IMR-90 (cell line): ENCODE measurements around the gene SEL1L2. TPM values are rescaled to one million over a fixed set of nuclear protein-coding genes. Genes with fewer than 3 reads are reported as not detected.

Experiments
- ATAC-seq: fragments of 200-7000 bp; cut with Tn5 transposase; 2 replicates; pipeline ENCODE4 v1.9.1; 2020; ENCODE audit warnings: low read depth, mild to moderate bottlenecking, moderate library complexity
- BruUV-seq: library from RNA; stranded (reverse); fragments of 400-500 nt; replicated peaks from 2 replicates; lab custom pipeline; 2021; lab: Mats Ljungman, UMichigan
- CTCF ChIA-PET: fragments of 300-600 bp; formaldehyde crosslinking; extraction: SDS; loops from one replicate; lab custom pipeline; 2021; ENCODE audit warnings: antibody characterized with exemption; lab: Yijun Ruan, JAX
- POLR2A ChIA-PET: fragments of 300-600 bp; sonication (Branson Sonifier 250); formaldehyde crosslinking; loops from one replicate; lab custom pipeline; 2022; ENCODE audit warnings: antibody characterized with exemption; ENCODE audit not compliant: unreplicated experiment; lab: Charles Lee
- DNase-seq: peaks from one replicate; pipeline ENCODE4 v3.0.0; 2013
- H2AFZ ChIP-seq: replicated peaks from 2 replicates; pipeline ENCODE3; 2013; ENCODE audit warnings: low read length, mild to moderate bottlenecking; ENCODE audit not compliant: poor library complexity
- H2AK5ac ChIP-seq: 2 replicates; pipeline ENCODE4 v1.6.1; 2013; ENCODE audit warnings: low read depth, low read length, inconsistent platforms
- H2AK9ac ChIP-seq: replicated peaks from 2 replicates; pipeline ENCODE3; 2013; ENCODE audit warnings: mild to moderate bottlenecking, low read depth, low read length, moderate library complexity; ENCODE audit not compliant: poor library complexity
- H2BK120ac ChIP-seq: 2 replicates; pipeline ENCODE4 v1.6.1; 2013; ENCODE audit warnings: low read depth, low read length, inconsistent platforms
- H2BK15ac ChIP-seq: 3 replicates; pipeline ENCODE4 v1.6.1; 2013; ENCODE audit warnings: low read depth, low read length, inconsistent platforms
- H2BK20ac ChIP-seq: 2 replicates; pipeline ENCODE4 v1.6.1; 2013; ENCODE audit warnings: low read depth, mild to moderate bottlenecking, inconsistent platforms, low read length, moderate library complexity
- H2BK5ac ChIP-seq: 2 replicates; pipeline ENCODE4 v1.6.1; 2013; ENCODE audit warnings: mild to moderate bottlenecking, low read depth, low read length, inconsistent platforms; ENCODE audit not compliant: poor library complexity, severe bottlenecking
- H3K14ac ChIP-seq: replicated peaks from 2 replicates; pipeline ENCODE4 v1.6.1; 2013; ENCODE audit warnings: low read depth, low read length, inconsistent platforms
- H3K18ac ChIP-seq: 2 replicates; pipeline ENCODE4 v1.6.1; 2013; ENCODE audit warnings: low read depth, low read length, control low read depth
- H3K23ac ChIP-seq: 2 replicates; pipeline ENCODE4 v1.6.1; 2013; ENCODE audit warnings: low read depth, low read length, inconsistent platforms
- H3K27ac ChIP-seq: 2 replicates; pipeline ENCODE4 v1.5.1; 2013; ENCODE audit warnings: mild to moderate bottlenecking, control low read depth, low read length; ENCODE audit not compliant: insufficient read depth
- H3K27me3 ChIP-seq: 2 replicates; pipeline ENCODE4 v1.6.1; 2013; ENCODE audit warnings: low read length; ENCODE audit not compliant: control insufficient read depth, insufficient read depth
- H3K36me3 ChIP-seq: 2 replicates; pipeline ENCODE4 v1.6.1; 2013; ENCODE audit warnings: low read length, mixed read lengths; ENCODE audit not compliant: control insufficient read depth, insufficient read depth
- H3K4ac ChIP-seq: 2 replicates; pipeline ENCODE4 v1.6.1; 2013; ENCODE audit warnings: low read depth, low read length, inconsistent platforms
- H3K4me1 ChIP-seq: 2 replicates; pipeline ENCODE4 v1.6.1; 2013; ENCODE audit warnings: low read length, mixed read lengths; ENCODE audit not compliant: control insufficient read depth, insufficient read depth
- H3K4me2 ChIP-seq: 2 replicates; pipeline ENCODE4 v1.6.1; 2013; ENCODE audit warnings: low read depth, mild to moderate bottlenecking, control low read depth, low read length, moderate library complexity
- H3K4me3 ChIP-seq: 2 replicates; pipeline ENCODE4 v1.5.1; 2013; ENCODE audit warnings: low read depth, mild to moderate bottlenecking, control low read depth, low read length, moderate library complexity; ENCODE audit not compliant: insufficient read depth
- H3K56ac ChIP-seq: 2 replicates; pipeline ENCODE4 v1.6.1; 2013; ENCODE audit warnings: low read length, inconsistent platforms; ENCODE audit not compliant: insufficient read depth; ENCODE audit errors: extremely low read depth
- H3K79me1 ChIP-seq, 2 experiments: 2 replicates each; pipeline ENCODE4 v1.6.1; 2013; ENCODE audit warnings: low read length in 2 of 2, inconsistent platforms in 1 of 2, low read depth in 1 of 2
- H3K9ac ChIP-seq: 2 replicates; pipeline ENCODE4 v1.6.1; 2013; ENCODE audit warnings: low read depth, low read length, control low read depth
- H3K9me1 ChIP-seq: 2 replicates; pipeline ENCODE4 v1.6.1; 2013; ENCODE audit warnings: low read length, inconsistent platforms; ENCODE audit not compliant: insufficient read depth
- H3K9me3 ChIP-seq: 2 replicates; pipeline ENCODE4 v1.6.1; 2013; ENCODE audit warnings: low read length; ENCODE audit not compliant: control insufficient read depth, insufficient read depth
- H4K20me1 ChIP-seq: 2 replicates; pipeline ENCODE4 v1.6.1; 2013; ENCODE audit warnings: low read length, inconsistent platforms; ENCODE audit not compliant: insufficient read depth
- H4K5ac ChIP-seq: 2 replicates; pipeline ENCODE4 v1.6.1; 2013; ENCODE audit warnings: mild to moderate bottlenecking, low read depth, low read length, control low read depth
- H4K8ac ChIP-seq, 2 experiments: 2 replicates each; pipeline ENCODE4 v1.6.1; 2013; ENCODE audit warnings: low read depth in 2 of 2, low read length in 2 of 2, control low read depth in 1 of 2, inconsistent platforms in 1 of 2
- H4K91ac ChIP-seq: 2 replicates; pipeline ENCODE4 v1.6.1; 2013; ENCODE audit warnings: low read depth, low read length, inconsistent platforms; ENCODE audit not compliant: insufficient read depth
- CHD1 ChIP-seq: IDR thresholded peaks from 2 replicates; pipeline ENCODE4 v1.6.1; 2012; ENCODE audit warnings: low read depth, low read length, improper control_type of control experiment
- RCOR1 ChIP-seq: IDR thresholded peaks from 2 replicates; pipeline ENCODE4 v1.6.1; 2012; ENCODE audit warnings: mild to moderate bottlenecking, low read length, improper control_type of control experiment; ENCODE audit not compliant: insufficient replicate concordance
- RFX5 ChIP-seq: IDR thresholded peaks from 2 replicates; pipeline ENCODE4 v1.8.0; 2012; ENCODE audit warnings: low read depth, mild to moderate bottlenecking, low read length, moderate library complexity
- USF2 ChIP-seq: fragments of 150-350 bp; IDR thresholded peaks from 2 replicates; pipeline ENCODE4 v1.6.1; 2017; ENCODE audit warnings: mild to moderate bottlenecking, antibody characterized with exemption, low read length, low read depth
- WGBS, 2 experiments: methylation state at CpG; one replicate each; pipeline versions ENCODE4 v1.1.5 to v1.1.7; 2013; ENCODE audit warnings: missing lambda C conversion rate in 2 of 2; ENCODE audit not compliant: insufficient read length in 1 of 2; ENCODE audit errors: extremely low coverage in 2 of 2; 5-methylcytosine and 5-hydroxymethylcytosine counted together
- dilution Hi-C: fragments of 300-500 bp; cut with HindIII; formaldehyde crosslinking; loops from one replicate; pipeline ENCODE4 v1.14.3; 2018; ENCODE audit warnings: low sequenced_read_pairs; ENCODE audit not compliant: unreplicated experiment
- in situ Hi-C: fragments of 300-500 bp; cut with MboI; formaldehyde crosslinking; loops from 3 replicates; pipeline ENCODE4 v1.14.3; 2019; ENCODE audit warnings: low sequenced_read_pairs, inconsistent platforms, mixed read lengths
- intact Hi-C: fragments of 100-400 bp; cut with micrococcal nuclease; formaldehyde crosslinking; loops from 2 replicates; pipeline ENCODE4 v1.10.0; 2022
- polyA plus RNA-seq, 3 experiments: library from polyadenylated mRNA; depleted of rRNA; stranded (reverse); fragments of >200 nt; gene quantifications; 2 replicates each; pipeline ENCODE4 v1.2.3, GENCODE V29; 2012; ENCODE audit warnings: low replicate concordance in 1 of 3
- total RNA-seq: library from RNA; depleted of rRNA; stranded (reverse); fragments of >200 nt; gene quantifications from 2 replicates; pipeline ENCODE4 v1.2.3, GENCODE V29; 2012
- TF ChIP-seq, protein P1 (sequence below): conservative IDR thresholded peaks from 2 replicates; pipeline ENCODE4 v1.5.1; 2012; ENCODE audit warnings: mild to moderate bottlenecking, low read depth, low read length, improper control_type of control experiment
- TF ChIP-seq, protein P2 (sequence below): fragments of 150-350 bp; IDR thresholded peaks from 2 replicates; pipeline ENCODE4 v1.6.1; 2016; ENCODE audit warnings: low read depth, mild to moderate bottlenecking, low read length, moderate library complexity, borderline replicate concordance

The SEL1L2 gene
- total and polyA plus RNA-seq, 2 of the 4 experiments (the other 2 are of a cell fraction): not detected

- no peak for DNase-seq
Observed at GRCh38 chr20:13814672-13815071, 175.7 kb downstream of the SEL1L2 start.

More at GRCh38 chr20:13814672-13815071, 175.7 kb downstream of the SEL1L2 start:
- Histone ChIP-seq H3K4me2 (no peak overlapping the region), H3K4me3 (no peak overlapping the region), H3K23ac (no peak overlapping the region), H3K4ac (no peak overlapping the region), H2BK15ac (no peak overlapping the region), H3K79me1 (peaks cover 0 to 5% of the 10 kb centered on the region in 2 experiments; a peak in 1 of 4 replicates), H3K9me1 (no peaks in the 10 kb centered on the region), H3K14ac (no peak overlapping the region), H3K27me3 (no peaks in the 10 kb centered on the region), H4K20me1 (no peaks in the 10 kb centered on the region), H3K18ac (no peak overlapping the region), H4K5ac (no peak overlapping the region), H2AK9ac (no peak overlapping the region), H2BK20ac (no peak overlapping the region), H3K56ac (no peak overlapping the region), H2BK120ac (no peak overlapping the region), H3K36me3 (peaks cover 39% of the 10 kb centered on the region), H2AK5ac (no peak overlapping the region), H3K9ac (no peak overlapping the region), H2AFZ (no peak overlapping the region), H3K4me1 (no peaks in the 10 kb centered on the region), H2BK5ac (no peak overlapping the region), H3K27ac (no peak overlapping the region), H4K91ac (no peak overlapping the region), H3K9me3 (no peaks in the 10 kb centered on the region), H4K8ac (no peak overlapping the region)
- POLR2A ChIA-PET: no interaction called here
- in situ Hi-C loops (no loop called here), dilution Hi-C loops (no loop called here), intact Hi-C loops (no loop called here)
- no TSS peak for BruUV-seq
- no CpG with 5 or more reads among the region's 4 CpGs for WGBS, 2 experiments
- no peak for ATAC-seq
- CTCF ChIA-PET: no interaction called here
- no peak for TF ChIP-seq RCOR1
- no peak for TF ChIP-seq RFX5
- no peak for TF ChIP-seq CHD1
- TF ChIP-seq, protein P1, sequence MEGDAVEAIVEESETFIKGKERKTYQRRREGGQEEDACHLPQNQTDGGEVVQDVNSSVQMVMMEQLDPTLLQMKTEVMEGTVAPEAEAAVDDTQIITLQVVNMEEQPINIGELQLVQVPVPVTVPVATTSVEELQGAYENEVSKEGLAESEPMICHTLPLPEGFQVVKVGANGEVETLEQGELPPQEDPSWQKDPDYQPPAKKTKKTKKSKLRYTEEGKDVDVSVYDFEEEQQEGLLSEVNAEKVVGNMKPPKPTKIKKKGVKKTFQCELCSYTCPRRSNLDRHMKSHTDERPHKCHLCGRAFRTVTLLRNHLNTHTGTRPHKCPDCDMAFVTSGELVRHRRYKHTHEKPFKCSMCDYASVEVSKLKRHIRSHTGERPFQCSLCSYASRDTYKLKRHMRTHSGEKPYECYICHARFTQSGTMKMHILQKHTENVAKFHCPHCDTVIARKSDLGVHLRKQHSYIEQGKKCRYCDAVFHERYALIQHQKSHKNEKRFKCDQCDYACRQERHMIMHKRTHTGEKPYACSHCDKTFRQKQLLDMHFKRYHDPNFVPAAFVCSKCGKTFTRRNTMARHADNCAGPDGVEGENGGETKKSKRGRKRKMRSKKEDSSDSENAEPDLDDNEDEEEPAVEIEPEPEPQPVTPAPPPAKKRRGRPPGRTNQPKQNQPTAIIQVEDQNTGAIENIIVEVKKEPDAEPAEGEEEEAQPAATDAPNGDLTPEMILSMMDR: no peak
- TF ChIP-seq USF2: no peak
- TF ChIP-seq, protein P2, sequence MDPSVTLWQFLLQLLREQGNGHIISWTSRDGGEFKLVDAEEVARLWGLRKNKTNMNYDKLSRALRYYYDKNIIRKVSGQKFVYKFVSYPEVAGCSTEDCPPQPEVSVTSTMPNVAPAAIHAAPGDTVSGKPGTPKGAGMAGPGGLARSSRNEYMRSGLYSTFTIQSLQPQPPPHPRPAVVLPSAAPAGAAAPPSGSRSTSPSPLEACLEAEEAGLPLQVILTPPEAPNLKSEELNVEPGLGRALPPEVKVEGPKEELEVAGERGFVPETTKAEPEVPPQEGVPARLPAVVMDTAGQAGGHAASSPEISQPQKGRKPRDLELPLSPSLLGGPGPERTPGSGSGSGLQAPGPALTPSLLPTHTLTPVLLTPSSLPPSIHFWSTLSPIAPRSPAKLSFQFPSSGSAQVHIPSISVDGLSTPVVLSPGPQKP: no peak
